GM12878 (cell line): ENCODE data around the gene SELP. TPM values are rescaled to one million over a fixed set of nuclear protein-coding genes. Genes with fewer than 3 reads are reported as not detected.

Source experiments
- ATAC-seq: fragments of 200-7000 bp; cut with Tn5 transposase; 3 replicates; pipeline ENCODE4 v1.9.1; 2020; ENCODE audit warnings: mild to moderate bottlenecking, moderate library complexity
- BruUV-seq: library from RNA; stranded (reverse); fragments of 400-500 nt; replicated peaks from 2 replicates; lab custom pipeline; 2021; lab: Mats Ljungman, UMichigan
- CTCF ChIA-PET: fragments of 300-600 bp; sonication (Branson Sonifier 250); formaldehyde crosslinking; extraction: SDS; loops from one replicate; lab custom pipeline; 2021; ENCODE audit warnings: inconsistent platforms; lab: Yijun Ruan, JAX
- POLR2A ChIA-PET: fragments of 350-600 bp; formaldehyde crosslinking; extraction: SDS; loops from one replicate; lab custom pipeline; 2021; ENCODE audit warnings: inconsistent platforms; lab: Charles Lee
- RAD21 ChIA-PET: fragments of 300-600 bp; sonication (Branson Sonifier 250); formaldehyde crosslinking; loops from one replicate; lab custom pipeline; 2023; ENCODE audit warnings: antibody characterized with exemption; ENCODE audit not compliant: unreplicated experiment; lab: Charles Lee
- SMC1A ChIA-PET: fragments of 300-600 bp; sonication (Branson Sonifier 250); formaldehyde crosslinking; loops from one replicate; lab custom pipeline; 2023; ENCODE audit not compliant: unreplicated experiment, uncharacterized antibody; lab: Charles Lee
- DNase-seq: peaks from one replicate; pipeline ENCODE4 v3.0.0-alpha.2; 2011; ENCODE audit warnings: low read depth, low spot score
- FAIRE-seq: peaks from 3 replicates; lab custom pipeline; 2011; peaks lifted over from hg19 to GRCh38; lab: Jason Lieb, UNC
- H2AFZ ChIP-seq: 2 replicates; pipeline ENCODE4 v1.6.0; 2011; ENCODE audit warnings: low read depth, low read length, control low read depth; ENCODE audit not compliant: control insufficient read depth
- H3K27ac ChIP-seq: 2 replicates; pipeline ENCODE4 v1.5.1; 2011; ENCODE audit warnings: control low read depth; ENCODE audit not compliant: control insufficient read depth, insufficient read depth
- H3K27me3 ChIP-seq, 2 experiments: replicated peaks in 1 of 2; 2 replicates each; pipeline versions ENCODE4 v1.6.0 to v1.6.1; 2011; ENCODE audit warnings: low read length in 1 of 2; ENCODE audit not compliant: control insufficient read depth in 2 of 2, insufficient read depth in 2 of 2
- H3K36me3 ChIP-seq, 2 experiments: 2 replicates each; pipeline ENCODE4 v1.5.1; 2011; ENCODE audit warnings: low read length in 1 of 2; ENCODE audit not compliant: control insufficient read depth in 2 of 2, insufficient read depth in 2 of 2
- H3K4me1 ChIP-seq: 2 replicates; pipeline ENCODE4 v1.6.1; 2011; ENCODE audit warnings: mild to moderate bottlenecking, low read length, moderate library complexity, mixed read lengths; ENCODE audit not compliant: control insufficient read depth, insufficient read depth
- H3K4me2 ChIP-seq: 2 replicates; pipeline ENCODE4 v1.6.0; 2011; ENCODE audit warnings: control low read depth; ENCODE audit not compliant: control insufficient read depth, insufficient read depth
- H3K4me3 ChIP-seq: fragments of 200-600 bp; sonication (generic); 2 replicates; pipeline ENCODE4 v1.5.1; 2016
- H3K79me2 ChIP-seq: 2 replicates; pipeline ENCODE4 v1.6.0; 2011; ENCODE audit warnings: low read length; ENCODE audit not compliant: control insufficient read depth, insufficient read depth
- H3K9ac ChIP-seq: 2 replicates; pipeline ENCODE4 v1.8.0; 2011; ENCODE audit warnings: low read length, control low read depth, mixed read lengths; ENCODE audit not compliant: control insufficient read depth, insufficient read depth
- H3K9me3 ChIP-seq: replicated peaks from 3 replicates; pipeline ENCODE4 v1.5.1; 2011; ENCODE audit warnings: mild to moderate bottlenecking, low read length; ENCODE audit not compliant: control insufficient read depth, insufficient read depth
- H4K20me1 ChIP-seq: 2 replicates; pipeline ENCODE4 v1.6.0; 2011; ENCODE audit not compliant: control insufficient read depth, insufficient read depth
- GATAD2B ChIP-seq: fragments of 450-650 bp; conservative IDR thresholded peaks from 2 replicates; pipeline ENCODE4 v1.6.1; 2017; ENCODE audit warnings: low read depth, mild to moderate bottlenecking, moderate library complexity
- NFXL1 ChIP-seq: fragments of 450-650 bp; IDR thresholded peaks from 2 replicates; pipeline ENCODE4 v1.6.1; 2017; ENCODE audit warnings: antibody characterized with exemption, mild to moderate bottlenecking, borderline replicate concordance
- SPI1 ChIP-seq: IDR thresholded peaks from 2 replicates; pipeline ENCODE4 v1.6.1; 2011; ENCODE audit warnings: low read depth, mild to moderate bottlenecking, low read length, moderate library complexity, borderline replicate concordance; ENCODE audit not compliant: insufficient read depth
- SRF ChIP-seq, 2 experiments: IDR thresholded peaks; 2 replicates each; pipeline ENCODE4 v1.6.1; 2011; ENCODE audit warnings: low read depth in 2 of 2, low read length in 2 of 2, mild to moderate bottlenecking in 1 of 2, moderate library complexity in 1 of 2
- SUPT20H ChIP-seq: IDR thresholded peaks from 2 replicates; pipeline ENCODE4 v1.6.1; 2011; ENCODE audit warnings: low read depth, mild to moderate bottlenecking, low read length, moderate library complexity, borderline replicate concordance; ENCODE audit not compliant: control insufficient read depth
- SUZ12 ChIP-seq: fragments of 200-600 bp; sonication (generic); IDR thresholded peaks from one replicate; pipeline ENCODE4 v1.6.1; 2018; ENCODE audit warnings: antibody characterized with exemption, mild to moderate bottlenecking; ENCODE audit not compliant: unreplicated experiment
- ZNF24 ChIP-seq: fragments of 450-650 bp; IDR thresholded peaks from 2 replicates; pipeline ENCODE4 v1.6.1; 2017; ENCODE audit warnings: antibody characterized with exemption, mild to moderate bottlenecking
- ZSCAN29 ChIP-seq: fragments of 450-650 bp; IDR thresholded peaks from 2 replicates; pipeline ENCODE4 v1.6.1; 2017; ENCODE audit warnings: mild to moderate bottlenecking, moderate library complexity
- WGBS: methylation state at CpG from one replicate; pipeline ENCODE4 v1.1.6; 2016; ENCODE audit warnings: low lambda C conversion rate; ENCODE audit not compliant: insufficient replicate concordance, insufficient coverage; ENCODE audit errors: missing lambda C conversion rate; 5-methylcytosine and 5-hydroxymethylcytosine counted together
- in situ Hi-C: fragments of 300-500 bp; cut with MboI; formaldehyde crosslinking; loops from 9 replicates; pipeline ENCODE4 v1.14.3; 2018; ENCODE audit warnings: mixed read lengths
- intact Hi-C: fragments of 100-400 bp; cut with micrococcal nuclease; formaldehyde crosslinking; loops from one replicate; pipeline ENCODE4 v1.14.2; 2022; ENCODE audit not compliant: unreplicated experiment
- polyA plus RNA-seq, 11 experiments: library from polyadenylated mRNA; depleted of rRNA in 4 of 11; unstranded in 6 of 11; stranded (reverse) in 5 of 11; fragments of >200 nt; fragmentation: Nextera tagmentation in 4 of 11; fragmentation: Illumina TruSeq in 1 of 11; extraction: Ambion mirVana in 4 of 11; extraction: Trizol in 1 of 11; gene quantifications; 1 replicate in 1 of 11; 2 replicates in 10 of 11; pipeline versions ENCODE4 v1.2.1 to v1.2.3, GENCODE V29; 2011 to 2016; ENCODE audit warnings: inconsistent platforms in 2 of 11, missing spikeins in 2 of 11, low read depth in 1 of 11
- total RNA-seq, 4 experiments: library from RNA; depleted of rRNA in 3 of 4; stranded (reverse); fragments of >200 nt in 3 of 4; fragmentation: Illumina TruSeq in 1 of 4; extraction: Trizol in 1 of 4; gene quantifications; 2 replicates each; pipeline versions ENCODE4 v1.2.1 to v1.2.3, GENCODE V29; 2013 to 2021
- TF ChIP-seq, protein P1 (sequence below), 3 experiments: IDR thresholded peaks in 2 of 3; conservative IDR thresholded peaks in 1 of 3; 2 replicates each; pipeline ENCODE4 v1.5.1; 2011; ENCODE audit warnings: low read depth in 3 of 3, low read length in 3 of 3, mild to moderate bottlenecking in 3 of 3, control low read depth in 2 of 3, moderate library complexity in 2 of 3, inconsistent platforms in 1 of 3, mixed read lengths in 1 of 3; ENCODE audit not compliant: control insufficient read depth in 2 of 3, insufficient read depth in 1 of 3; ENCODE audit errors: extremely low read depth in 1 of 3
- TF ChIP-seq, protein P2 (sequence below): fragments of 450-650 bp; IDR thresholded peaks from 2 replicates; pipeline ENCODE4 v1.6.1; 2017; ENCODE audit warnings: antibody characterized with exemption, mild to moderate bottlenecking, moderate library complexity
- TF ChIP-seq, protein P3 (sequence below): IDR thresholded peaks from 2 replicates; pipeline ENCODE4 v1.6.1; 2012; ENCODE audit warnings: low read depth, low read length, improper control_type of control experiment

Gene SELP
- total and polyA plus RNA-seq, 10 of the 15 experiments (the other 5 are each of a cell fraction or from before 2014, with no cell fraction given), result 0.04 to 0.23 (median 0.06) TPM; not detected in 7

DNA sequence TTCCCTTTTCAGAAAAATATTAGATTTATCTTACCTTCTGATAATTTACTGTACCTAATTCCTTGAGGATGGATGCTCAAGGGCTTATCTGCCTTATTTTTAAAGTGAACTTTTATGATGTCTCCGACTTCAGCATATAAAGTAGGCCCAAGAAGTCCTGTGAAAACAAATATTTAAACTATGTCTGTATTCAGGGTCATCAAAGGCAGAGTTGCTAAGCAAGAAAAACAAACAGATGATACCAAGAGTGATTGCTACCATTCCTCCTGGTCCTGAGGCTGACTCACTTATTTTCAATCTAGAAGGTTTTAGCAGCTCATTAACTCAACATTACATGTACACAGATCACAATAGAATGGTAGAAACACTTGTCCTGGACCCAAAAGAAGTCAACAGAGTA lies 57.7 kb downstream of the SELP start:
- BruUV-seq, result no TSS peak
- Histone ChIP-seq H3K36me3 (no peaks in the 10 kb centered on the region), H3K79me2 (no peaks in the 10 kb centered on the region), H3K4me2 (no peak overlapping the region), H3K9me3 (no peaks in the 10 kb centered on the region), H3K9ac (no peak overlapping the region), H4K20me1 (no peaks in the 10 kb centered on the region), H3K27ac (no peak overlapping the region), H3K4me1 (no peaks in the 10 kb centered on the region), H3K27me3 (no peaks in the 10 kb centered on the region), H2AFZ (no peak overlapping the region), H3K4me3 (no peak overlapping the region)
- no peak for FAIRE-seq
- CTCF ChIA-PET, result no interaction called here
- WGBS, result 0% methylated on average over 1 of the region's 1 CpG
- POLR2A ChIA-PET, result interaction anchor here (0.6 kb wide), 1 partner anchor 20 kb away, joined by 3 read pairs; no protein-coding TSS in a partner anchor
- TF ChIP-seq SPI1, result no peak
- TF ChIP-seq NFXL1, result no peak
- no peak for TF ChIP-seq GATAD2B
- TF ChIP-seq, protein P1, sequence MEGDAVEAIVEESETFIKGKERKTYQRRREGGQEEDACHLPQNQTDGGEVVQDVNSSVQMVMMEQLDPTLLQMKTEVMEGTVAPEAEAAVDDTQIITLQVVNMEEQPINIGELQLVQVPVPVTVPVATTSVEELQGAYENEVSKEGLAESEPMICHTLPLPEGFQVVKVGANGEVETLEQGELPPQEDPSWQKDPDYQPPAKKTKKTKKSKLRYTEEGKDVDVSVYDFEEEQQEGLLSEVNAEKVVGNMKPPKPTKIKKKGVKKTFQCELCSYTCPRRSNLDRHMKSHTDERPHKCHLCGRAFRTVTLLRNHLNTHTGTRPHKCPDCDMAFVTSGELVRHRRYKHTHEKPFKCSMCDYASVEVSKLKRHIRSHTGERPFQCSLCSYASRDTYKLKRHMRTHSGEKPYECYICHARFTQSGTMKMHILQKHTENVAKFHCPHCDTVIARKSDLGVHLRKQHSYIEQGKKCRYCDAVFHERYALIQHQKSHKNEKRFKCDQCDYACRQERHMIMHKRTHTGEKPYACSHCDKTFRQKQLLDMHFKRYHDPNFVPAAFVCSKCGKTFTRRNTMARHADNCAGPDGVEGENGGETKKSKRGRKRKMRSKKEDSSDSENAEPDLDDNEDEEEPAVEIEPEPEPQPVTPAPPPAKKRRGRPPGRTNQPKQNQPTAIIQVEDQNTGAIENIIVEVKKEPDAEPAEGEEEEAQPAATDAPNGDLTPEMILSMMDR (IDR thresholded peaks at IDR 0.05 in 2 of 3, conservative IDR thresholded peaks at IDR 0.05 in 1 of 3; ENCODE audit: control insufficient read depth in 2 of 3, extremely low read depth in 1 of 3, insufficient read depth in 1 of 3, low read depth in 3 of 3, low read length in 3 of 3), result no peak
- TF ChIP-seq, protein P2, sequence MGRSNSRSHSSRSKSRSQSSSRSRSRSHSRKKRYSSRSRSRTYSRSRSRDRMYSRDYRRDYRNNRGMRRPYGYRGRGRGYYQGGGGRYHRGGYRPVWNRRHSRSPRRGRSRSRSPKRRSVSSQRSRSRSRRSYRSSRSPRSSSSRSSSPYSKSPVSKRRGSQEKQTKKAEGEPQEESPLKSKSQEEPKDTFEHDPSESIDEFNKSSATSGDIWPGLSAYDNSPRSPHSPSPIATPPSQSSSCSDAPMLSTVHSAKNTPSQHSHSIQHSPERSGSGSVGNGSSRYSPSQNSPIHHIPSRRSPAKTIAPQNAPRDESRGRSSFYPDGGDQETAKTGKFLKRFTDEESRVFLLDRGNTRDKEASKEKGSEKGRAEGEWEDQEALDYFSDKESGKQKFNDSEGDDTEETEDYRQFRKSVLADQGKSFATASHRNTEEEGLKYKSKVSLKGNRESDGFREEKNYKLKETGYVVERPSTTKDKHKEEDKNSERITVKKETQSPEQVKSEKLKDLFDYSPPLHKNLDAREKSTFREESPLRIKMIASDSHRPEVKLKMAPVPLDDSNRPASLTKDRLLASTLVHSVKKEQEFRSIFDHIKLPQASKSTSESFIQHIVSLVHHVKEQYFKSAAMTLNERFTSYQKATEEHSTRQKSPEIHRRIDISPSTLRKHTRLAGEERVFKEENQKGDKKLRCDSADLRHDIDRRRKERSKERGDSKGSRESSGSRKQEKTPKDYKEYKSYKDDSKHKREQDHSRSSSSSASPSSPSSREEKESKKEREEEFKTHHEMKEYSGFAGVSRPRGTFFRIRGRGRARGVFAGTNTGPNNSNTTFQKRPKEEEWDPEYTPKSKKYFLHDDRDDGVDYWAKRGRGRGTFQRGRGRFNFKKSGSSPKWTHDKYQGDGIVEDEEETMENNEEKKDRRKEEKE, result no peak
- TF ChIP-seq ZSCAN29, result no peak
- TF ChIP-seq SUPT20H, result no peak
- TF ChIP-seq SRF (IDR thresholded peaks at IDR 0.05; ENCODE audit: low read depth in 2 of 2, low read length in 2 of 2), result no peak
- TF ChIP-seq SUZ12, result no peak
- TF ChIP-seq, protein P3, sequence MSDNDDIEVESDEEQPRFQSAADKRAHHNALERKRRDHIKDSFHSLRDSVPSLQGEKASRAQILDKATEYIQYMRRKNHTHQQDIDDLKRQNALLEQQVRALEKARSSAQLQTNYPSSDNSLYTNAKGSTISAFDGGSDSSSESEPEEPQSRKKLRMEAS, result no peak
- TF ChIP-seq ZNF24, result no peak
- SMC1A ChIA-PET, result no interaction called here
- in situ Hi-C loops (no loop called here), intact Hi-C loops (no loop called here)
- no peak for ATAC-seq
- DNase-seq, result no peak
- RAD21 ChIA-PET, result no interaction called here
